ENCODE measurements around the gene FHDC1.

Gene FHDC1

GRCh38 chr4:152989554-152989970, 53.4 kb downstream of the FHDC1 start:
- Histone ChIP-seq H3K9ac (ENCODE audit: low read length) (no peak overlapping the region), H3K27ac (ENCODE audit: low read depth, low read length) (no peak overlapping the region), H3K9me2 (replicated peaks; ENCODE audit: insufficient read depth, low read length) (no peaks in the 10 kb centered on the region), H3K27me3 (ENCODE audit: low read length) (no peaks in the 10 kb centered on the region), H3K4me3 (ENCODE audit: insufficient read depth, low read length, poor library complexity, severe bottlenecking) (no peak overlapping the region), H3K36me3 (ENCODE audit: low read length) (no peaks in the 10 kb centered on the region), H3F3A (ENCODE audit: insufficient read depth) (no peaks in the 10 kb centered on the region), H2AFZ (ENCODE audit: low read depth, low read length, severe bottlenecking) (no peak overlapping the region), H3K79me2 (ENCODE audit: insufficient read depth, low read length) (no peaks in the 10 kb centered on the region), H4K20me1 (ENCODE audit: low read depth, low read length) (no peaks in the 10 kb centered on the region), H3K9me3 (ENCODE audit: insufficient read depth, low read length) (no peaks in the 10 kb centered on the region), H3K4me2 (ENCODE audit: low read depth, low read length, poor library complexity, severe bottlenecking) (no peak overlapping the region)
- TF ChIP-seq, protein P1, sequence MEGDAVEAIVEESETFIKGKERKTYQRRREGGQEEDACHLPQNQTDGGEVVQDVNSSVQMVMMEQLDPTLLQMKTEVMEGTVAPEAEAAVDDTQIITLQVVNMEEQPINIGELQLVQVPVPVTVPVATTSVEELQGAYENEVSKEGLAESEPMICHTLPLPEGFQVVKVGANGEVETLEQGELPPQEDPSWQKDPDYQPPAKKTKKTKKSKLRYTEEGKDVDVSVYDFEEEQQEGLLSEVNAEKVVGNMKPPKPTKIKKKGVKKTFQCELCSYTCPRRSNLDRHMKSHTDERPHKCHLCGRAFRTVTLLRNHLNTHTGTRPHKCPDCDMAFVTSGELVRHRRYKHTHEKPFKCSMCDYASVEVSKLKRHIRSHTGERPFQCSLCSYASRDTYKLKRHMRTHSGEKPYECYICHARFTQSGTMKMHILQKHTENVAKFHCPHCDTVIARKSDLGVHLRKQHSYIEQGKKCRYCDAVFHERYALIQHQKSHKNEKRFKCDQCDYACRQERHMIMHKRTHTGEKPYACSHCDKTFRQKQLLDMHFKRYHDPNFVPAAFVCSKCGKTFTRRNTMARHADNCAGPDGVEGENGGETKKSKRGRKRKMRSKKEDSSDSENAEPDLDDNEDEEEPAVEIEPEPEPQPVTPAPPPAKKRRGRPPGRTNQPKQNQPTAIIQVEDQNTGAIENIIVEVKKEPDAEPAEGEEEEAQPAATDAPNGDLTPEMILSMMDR (IDR thresholded peaks at IDR 0.05; ENCODE audit: insufficient read depth, low read length, poor library complexity, severe bottlenecking), result no peak
- no peak for TF ChIP-seq EZH2phosphoT487 (conservative IDR thresholded peaks at IDR 0.05; ENCODE audit: low read length)

DNA sequence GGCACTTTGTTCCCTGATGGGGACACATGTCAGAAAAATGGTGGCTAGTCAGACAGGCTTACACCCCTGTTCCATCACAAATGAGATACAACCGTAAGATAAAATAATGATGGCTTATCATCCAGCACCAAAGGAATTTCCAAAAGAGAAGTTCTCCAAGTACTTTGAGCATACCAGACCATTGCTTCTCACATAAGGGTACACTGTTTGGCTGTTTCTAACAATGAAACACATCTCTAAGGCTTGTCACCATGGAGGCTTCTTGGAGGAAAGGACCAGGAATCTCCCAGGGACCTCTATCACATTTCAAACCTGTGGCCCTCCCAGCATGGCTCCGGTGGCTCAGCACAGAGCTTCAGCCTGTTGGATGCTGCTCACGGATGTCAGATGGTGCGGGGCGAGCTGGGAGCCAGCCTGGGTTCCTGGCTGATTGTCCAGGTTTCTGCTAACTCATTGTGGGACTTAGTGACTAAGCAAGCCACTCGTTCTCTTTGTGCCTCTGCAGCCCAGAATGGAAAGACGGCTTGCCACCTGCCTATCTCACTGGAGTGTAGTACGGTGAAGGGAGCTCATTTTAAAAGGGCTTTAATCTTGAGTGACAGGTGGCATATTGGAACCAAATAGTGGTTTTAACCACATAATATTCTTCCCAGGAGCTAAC, 54.5 kb downstream of the FHDC1 start:
- Histone ChIP-seq H3K36me3 (ENCODE audit: low read length) (no peaks in the 10 kb centered on the region), H4K20me1 (ENCODE audit: low read depth, low read length) (no peaks in the 10 kb centered on the region), H3K9me2 (replicated peaks; ENCODE audit: insufficient read depth, low read length) (no peaks in the 10 kb centered on the region), H3K79me2 (ENCODE audit: insufficient read depth, low read length) (no peaks in the 10 kb centered on the region), H3K4me2 (ENCODE audit: low read depth, low read length, poor library complexity, severe bottlenecking) (no peak overlapping the region), H3K9ac (ENCODE audit: low read length) (no peak overlapping the region), H3K27ac (ENCODE audit: low read depth, low read length) (no peak overlapping the region), H3F3A (ENCODE audit: insufficient read depth) (no peaks in the 10 kb centered on the region), H3K27me3 (ENCODE audit: low read length) (no peaks in the 10 kb centered on the region), H2AFZ (ENCODE audit: low read depth, low read length, severe bottlenecking) (no peak overlapping the region), H3K4me3 (ENCODE audit: insufficient read depth, low read length, poor library complexity, severe bottlenecking) (no peak overlapping the region), H3K9me3 (ENCODE audit: insufficient read depth, low read length) (no peaks in the 10 kb centered on the region)
- no peak for TF ChIP-seq EZH2phosphoT487 (conservative IDR thresholded peaks at IDR 0.05; ENCODE audit: low read length)
- TF ChIP-seq, protein P1 (IDR thresholded peaks at IDR 0.05; ENCODE audit: insufficient read depth, low read length, poor library complexity, severe bottlenecking), result no peak

- Histone ChIP-seq H3K9ac (ENCODE audit: low read length) (no peak overlapping the region), H3K79me2 (ENCODE audit: insufficient read depth, low read length) (no peaks in the 10 kb centered on the region), H3K4me3 (ENCODE audit: insufficient read depth, low read length, poor library complexity, severe bottlenecking) (no peak overlapping the region)
Observed at GRCh38 chr4:152991398-152991797, 55.3 kb downstream of the FHDC1 start.

More at GRCh38 chr4:152991398-152991797, 55.3 kb downstream of the FHDC1 start:
- Histone ChIP-seq H3K4me2 (ENCODE audit: low read depth, low read length, poor library complexity, severe bottlenecking) (no peak overlapping the region), H3K9me2 (replicated peaks; ENCODE audit: insufficient read depth, low read length) (no peaks in the 10 kb centered on the region), H3K9me3 (ENCODE audit: insufficient read depth, low read length) (no peaks in the 10 kb centered on the region), H3K27me3 (ENCODE audit: low read length) (no peaks in the 10 kb centered on the region), H3F3A (ENCODE audit: insufficient read depth) (no peaks in the 10 kb centered on the region), H4K20me1 (ENCODE audit: low read depth, low read length) (no peaks in the 10 kb centered on the region), H3K27ac (ENCODE audit: low read depth, low read length) (no peak overlapping the region), H2AFZ (ENCODE audit: low read depth, low read length, severe bottlenecking) (no peak overlapping the region), H3K36me3 (ENCODE audit: low read length) (no peaks in the 10 kb centered on the region)
- TF ChIP-seq, protein P1 (IDR thresholded peaks at IDR 0.05; ENCODE audit: insufficient read depth, low read length, poor library complexity, severe bottlenecking), result no peak
- TF ChIP-seq EZH2phosphoT487 (conservative IDR thresholded peaks at IDR 0.05; ENCODE audit: low read length), result no peak
